HepG2 (cell line): ENCODE results near the gene LDB2.

Source experiments
- CBX2 ChIP-seq, 2 experiments: fragments of 200-600 bp in 1 of 2; sonication (generic); formaldehyde crosslinking in 1 of 2; IDR thresholded peaks; 2 replicates each; pipeline versions ENCODE4 v1.7.0 to v1.8.1; 2018 to 2022; ENCODE audit warnings: low read depth in 2 of 2, low read length in 1 of 2, mild to moderate bottlenecking in 1 of 2, missing genetic modification reagents in 1 of 2
- CTCF ChIP-seq: sonication (generic); formaldehyde crosslinking; IDR thresholded peaks from 2 replicates; pipeline ENCODE4 v1.5.0; 2020; ENCODE audit warnings: mild to moderate bottlenecking, missing genetic modification reagents, moderate library complexity
- GFI1 ChIP-seq: sonication (generic); formaldehyde crosslinking; IDR thresholded peaks from 2 replicates; pipeline ENCODE4 v1.5.0; 2020; ENCODE audit warnings: missing genetic modification reagents, mild to moderate bottlenecking, borderline replicate concordance
- HDAC6 ChIP-seq: fragments of 200-600 bp; sonication (generic); IDR thresholded peaks from 2 replicates; pipeline ENCODE4 v1.7.0; 2017; ENCODE audit warnings: mild to moderate bottlenecking, antibody characterized with exemption, low read length, low read depth
- MIER2 ChIP-seq: IDR thresholded peaks from 2 replicates; pipeline ENCODE4 v1.6.1; 2016; ENCODE audit warnings: missing biosample characterization, missing genetic modification reagents
- NKX3-1 ChIP-seq: sonication (generic); formaldehyde crosslinking; IDR thresholded peaks from 2 replicates; pipeline ENCODE4 v1.5.0; 2020; ENCODE audit warnings: missing genetic modification reagents
- POLR2A ChIP-seq, 2 experiments: IDR thresholded peaks; 2 replicates each; pipeline ENCODE4 v1.6.1; 2011; ENCODE audit warnings: low read depth in 2 of 2, low read length in 2 of 2, mild to moderate bottlenecking in 1 of 2, moderate library complexity in 1 of 2; ENCODE audit not compliant: insufficient read depth in 1 of 2
- POLR2AphosphoS5 ChIP-seq: IDR thresholded peaks from 2 replicates; pipeline ENCODE4 v1.6.1; 2012; ENCODE audit warnings: low read depth, low read length
- RXRA ChIP-seq: sonication (generic); formaldehyde crosslinking; IDR thresholded peaks from 2 replicates; pipeline ENCODE4 v1.5.1; 2020; ENCODE audit warnings: missing genetic modification reagents
- SP2 ChIP-seq: sonication (generic); formaldehyde crosslinking; IDR thresholded peaks from 2 replicates; pipeline ENCODE4 v1.5.1; 2020; ENCODE audit warnings: mild to moderate bottlenecking, missing genetic modification reagents
- YY1 ChIP-seq: IDR thresholded peaks from 2 replicates; pipeline ENCODE4 v1.6.1; 2011; ENCODE audit warnings: low read length, low read depth, moderate library complexity, mild to moderate bottlenecking; ENCODE audit not compliant: insufficient read depth, insufficient replicate concordance
- ZBTB33 ChIP-seq: sonication (generic); formaldehyde crosslinking; IDR thresholded peaks from 2 replicates; pipeline ENCODE4 v1.4.0; 2020; ENCODE audit warnings: missing genetic modification reagents
- ZSCAN9 ChIP-seq: IDR thresholded peaks from 2 replicates; pipeline ENCODE4 v1.6.1; 2016; ENCODE audit warnings: borderline replicate concordance

- TF ChIP-seq CTCF (no peak), POLR2AphosphoS5 (no peak), RXRA (no peak), SP2 (CRISPR knock-in tag) (no peak), POLR2A (IDR thresholded peaks at IDR 0.05; ENCODE audit: insufficient read depth in 1 of 2, low read depth in 2 of 2, low read length in 2 of 2) (no peak), NKX3-1 (CRISPR knock-in tag) (no peak), ZSCAN9 (CRISPR knock-in tag) (no peak), YY1 (no peak), CBX2 (IDR thresholded peaks at IDR 0.05; ENCODE audit: low read depth, low read length) (no peak), CBX2 (CRISPR knock-in tag; IDR thresholded peaks at IDR 0.05; ENCODE audit: low read depth) (no peak), GFI1 (no peak), HDAC6 (no peak), ZBTB33 (CRISPR knock-in tag) (no peak), MIER2 (CRISPR knock-in tag) (no peak)
These were observed 214.3 kb downstream of the LDB2 start for GRCh38 chr4:16684097-16684496.
